IPS-15b (cell line): ENCODE results near the gene LRIG2.
"Not testable (repeated sequence)": the region's sequence is repeated elsewhere in the genome, so short reads cannot be mapped to it uniquely, and the experiment has no call there.

ENCODE experiments used
- H3K27me3 ChIP-seq: one replicate; pipeline ENCODE4 v1.6.1; 2013; ENCODE audit warnings: low read length; ENCODE audit not compliant: control insufficient read depth, insufficient read depth
- H3K36me3 ChIP-seq: one replicate; pipeline ENCODE4 v1.6.1; 2013; ENCODE audit warnings: low read length; ENCODE audit not compliant: control insufficient read depth, insufficient read depth
- H3K4me1 ChIP-seq: one replicate; pipeline ENCODE4 v1.6.1; 2013; ENCODE audit warnings: mild to moderate bottlenecking, low read length; ENCODE audit not compliant: control insufficient read depth, insufficient read depth
- H3K4me3 ChIP-seq: one replicate; pipeline ENCODE4 v1.5.1; 2013; ENCODE audit warnings: low read depth, low read length
- H3K9ac ChIP-seq: one replicate; pipeline ENCODE4 v1.6.1; 2013; ENCODE audit warnings: low read depth, mild to moderate bottlenecking, low read length
- H3K9me3 ChIP-seq: one replicate; pipeline ENCODE4 v1.6.1; 2013; ENCODE audit warnings: mild to moderate bottlenecking, low read length; ENCODE audit not compliant: control insufficient read depth, insufficient read depth

LRIG2 gene

DNA sequence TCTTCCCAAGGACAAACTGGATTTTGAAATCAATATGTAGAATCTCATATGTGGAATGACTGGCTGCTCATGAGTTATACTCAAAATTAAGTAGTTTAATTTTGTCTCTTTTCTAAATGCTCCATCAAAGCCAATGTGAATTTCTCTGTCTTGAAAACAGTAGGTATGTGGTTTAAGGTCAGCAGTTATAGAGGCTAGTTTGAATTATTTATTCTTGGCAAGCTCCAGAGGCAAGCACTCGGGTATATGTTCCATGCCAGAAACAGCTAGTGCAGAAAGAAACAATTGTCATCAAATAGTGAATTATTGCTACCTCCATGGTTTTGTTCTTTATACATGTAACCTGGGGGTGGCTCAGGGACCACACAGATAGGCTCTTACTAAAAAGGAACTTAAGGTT is 63.5 kb downstream of the LRIG2 start:
- Histone ChIP-seq H3K27me3 (no peaks in the 10 kb centered on the region), H3K4me1 (peaks cover 4% of the 10 kb centered on the region), H3K36me3 (no peaks in the 10 kb centered on the region), H3K4me3 (no peak overlapping the region), H3K9ac (no peak overlapping the region), H3K9me3 (no peaks in the 10 kb centered on the region)

DNA sequence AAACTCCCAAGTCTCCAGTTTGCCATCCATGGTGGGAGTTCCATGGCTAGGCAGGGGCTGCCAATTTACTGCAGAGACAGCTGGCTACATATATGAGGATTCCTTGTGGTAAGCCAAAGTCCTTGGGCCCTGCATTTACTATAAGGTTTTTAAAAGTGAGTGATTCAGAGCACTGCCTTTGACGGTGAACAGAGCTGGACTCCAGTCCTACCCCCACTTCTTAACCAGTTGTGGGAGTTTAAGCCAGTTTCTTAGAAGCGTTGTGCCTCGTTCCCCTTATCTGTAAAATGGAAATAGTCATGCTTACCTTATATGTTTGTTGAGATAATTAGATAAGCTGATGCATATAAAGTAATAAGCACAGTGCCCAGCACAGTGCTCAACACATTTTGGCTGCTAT is 64.6 kb downstream of the LRIG2 start:
- Histone ChIP-seq H3K4me3 (no peak overlapping the region), H3K27me3 (no peaks in the 10 kb centered on the region), H3K9me3 (no peaks in the 10 kb centered on the region), H3K4me1 (peaks cover 4% of the 10 kb centered on the region), H3K9ac (no peak overlapping the region), H3K36me3 (no peaks in the 10 kb centered on the region)

DNA sequence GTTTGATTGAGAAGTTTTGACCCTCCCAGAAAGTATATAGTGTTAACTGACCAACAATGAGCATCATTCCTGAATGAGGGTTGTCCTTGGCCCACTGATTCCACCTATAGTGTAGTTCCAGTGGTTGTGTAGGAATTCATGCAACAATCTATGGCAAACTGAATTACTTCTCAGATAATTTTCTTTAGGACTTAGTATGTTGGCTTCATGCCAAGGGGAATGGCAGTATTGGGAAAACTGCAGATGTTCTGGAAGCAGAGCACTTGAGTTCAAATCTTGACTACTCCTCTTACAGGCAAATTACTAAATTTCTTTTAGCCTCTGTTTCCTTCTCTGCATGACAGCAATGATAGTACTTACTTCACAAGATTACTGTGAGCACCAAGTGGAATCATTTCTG is 65.8 kb downstream of the LRIG2 start:
- Histone ChIP-seq H3K4me3 (no peak overlapping the region), H3K36me3 (no peaks in the 10 kb centered on the region), H3K9me3 (no peaks in the 10 kb centered on the region), H3K9ac (no peak overlapping the region), H3K4me1 (peaks cover 4% of the 10 kb centered on the region), H3K27me3 (no peaks in the 10 kb centered on the region)

DNA sequence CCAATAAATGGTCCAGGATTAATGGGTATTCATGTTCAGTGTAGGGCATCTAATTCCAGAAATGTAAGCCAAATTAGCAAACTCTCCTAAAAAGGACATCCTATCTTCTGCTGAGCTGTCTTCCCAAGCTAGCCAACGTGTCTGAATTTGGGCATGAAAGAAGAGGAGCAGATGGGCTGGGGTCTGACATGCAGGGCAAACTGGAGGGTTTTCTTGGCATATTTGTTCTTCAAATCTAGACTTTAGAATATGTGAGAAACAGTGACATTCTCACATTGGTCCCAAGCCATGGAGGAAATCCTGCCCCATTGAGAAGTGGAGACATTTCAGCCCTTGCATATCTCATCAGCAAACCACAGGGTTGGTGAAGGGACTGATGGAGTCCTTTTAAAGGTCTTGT is 67.2 kb downstream of the LRIG2 start:
- Histone ChIP-seq H3K4me3 (no peak overlapping the region), H3K9me3 (no peaks in the 10 kb centered on the region), H3K4me1 (peaks cover 4% of the 10 kb centered on the region), H3K27me3 (no peaks in the 10 kb centered on the region), H3K9ac (no peak overlapping the region), H3K36me3 (no peaks in the 10 kb centered on the region)

DNA sequence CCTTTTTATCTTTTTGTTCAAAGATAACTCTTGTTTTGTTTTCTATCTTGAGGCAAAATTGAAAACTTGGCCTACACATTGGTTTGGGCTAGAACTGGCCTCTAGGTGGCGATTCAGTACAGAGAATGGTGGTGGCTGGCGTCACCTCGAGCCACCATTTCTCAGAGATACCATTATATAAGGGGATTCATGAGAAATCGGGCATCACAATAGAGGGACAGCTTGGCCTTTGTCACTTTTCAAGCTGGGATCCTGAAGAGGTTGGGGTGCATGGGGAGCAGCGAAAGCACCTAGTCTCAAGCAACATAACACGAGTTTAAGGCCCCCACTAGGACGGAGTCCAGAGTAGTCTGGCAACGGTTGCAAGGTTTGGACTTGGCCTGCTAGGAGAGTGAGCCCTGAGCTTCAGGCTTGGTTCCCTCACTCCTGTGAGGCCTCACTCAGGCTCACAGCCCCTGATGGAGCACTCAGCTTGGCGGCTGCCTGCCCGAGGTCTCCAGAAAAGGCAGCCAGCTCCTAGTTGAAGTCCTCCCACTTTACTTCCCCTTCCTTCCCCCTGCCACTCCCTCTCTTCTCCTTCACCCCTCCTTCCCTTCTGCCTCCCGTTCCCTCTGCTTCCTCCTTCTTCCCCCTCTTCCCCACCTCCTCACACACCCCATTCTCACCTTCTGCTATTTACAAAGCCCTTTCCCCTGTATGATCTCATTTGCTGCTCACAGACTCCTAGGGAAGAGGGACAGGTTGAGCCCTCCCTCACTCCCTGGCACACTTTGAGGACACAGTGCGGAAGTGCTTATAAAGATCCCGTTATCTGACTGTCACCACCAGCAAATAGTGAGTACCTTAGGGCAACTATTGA is 67.8 kb downstream of the LRIG2 start:
- no peak overlapping the region for H3K9ac ChIP-seq
- H3K4me1 ChIP-seq = peaks cover 4% of the 10 kb centered on the region

DNA sequence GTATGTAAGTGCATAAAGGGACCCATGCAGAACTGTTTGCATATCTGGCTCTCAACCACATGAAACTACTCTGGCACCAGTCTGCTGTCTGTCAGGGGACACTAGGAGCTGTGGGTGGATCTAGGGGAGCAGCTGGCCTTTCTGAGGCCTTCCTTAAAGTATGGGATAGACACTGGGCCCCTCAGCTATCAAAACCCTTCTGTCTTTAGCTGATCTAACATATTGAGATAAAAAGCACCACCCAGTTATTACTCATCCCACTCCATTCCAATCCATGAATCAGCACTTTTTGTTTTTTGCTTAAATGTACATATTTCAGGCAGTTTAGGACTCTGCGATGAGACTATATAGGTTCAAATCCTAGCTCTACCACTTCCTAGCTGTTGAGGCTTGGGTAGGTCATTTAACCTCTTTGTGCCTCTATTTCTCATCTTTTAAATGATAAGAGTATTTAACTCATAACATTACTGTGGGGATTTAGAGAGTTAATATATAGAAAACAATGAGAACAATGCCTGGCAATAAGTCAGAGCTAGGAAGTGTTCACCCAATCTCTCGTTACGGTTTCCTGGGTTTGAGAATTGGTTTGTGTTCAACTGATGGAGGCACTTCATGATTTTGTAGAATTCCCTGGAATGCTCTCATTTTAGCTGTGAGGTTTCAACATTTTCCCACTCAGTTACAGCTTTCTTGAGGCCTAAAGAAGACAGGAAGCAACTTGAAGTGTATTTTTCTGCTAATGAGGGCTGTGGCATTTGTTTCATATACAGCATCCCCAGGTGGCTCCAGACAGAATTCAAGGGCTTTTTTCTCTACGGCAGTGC is 68.9 kb downstream of the LRIG2 start:
- no peak overlapping the region for H3K9ac ChIP-seq
- H3K4me1 ChIP-seq = peaks cover 4% of the 10 kb centered on the region
- no peaks in the 10 kb centered on the region for H3K9me3 ChIP-seq
- no peaks in the 10 kb centered on the region for H3K36me3 ChIP-seq
- no peak overlapping the region for H3K4me3 ChIP-seq
- no peaks in the 10 kb centered on the region for H3K27me3 ChIP-seq

More for the DNA sequence above, 67.8 kb downstream of the LRIG2 start:
- H3K4me3 ChIP-seq = no peak overlapping the region
- H3K9me3 ChIP-seq = no peaks in the 10 kb centered on the region
- no peaks in the 10 kb centered on the region for H3K27me3 ChIP-seq
- H3K36me3 ChIP-seq = no peaks in the 10 kb centered on the region

DNA sequence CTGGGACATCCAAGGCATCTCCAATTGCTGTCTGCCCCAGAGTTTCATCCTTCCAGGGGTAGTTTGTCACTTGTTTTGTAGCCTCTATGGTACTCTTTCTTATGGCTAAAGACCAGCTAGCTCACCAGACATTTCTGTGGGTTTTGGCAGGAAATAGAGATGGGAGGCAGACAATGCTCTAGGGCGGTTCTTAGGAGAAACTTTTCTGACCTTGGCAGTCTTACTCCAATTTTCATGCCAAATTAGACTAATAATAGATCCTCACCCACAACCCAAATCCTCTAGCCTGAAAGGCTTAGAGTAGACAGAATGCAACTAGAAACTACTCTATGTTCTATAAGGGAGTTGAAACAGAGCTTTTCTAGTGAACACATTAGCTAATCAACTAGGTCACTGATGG is 69.8 kb downstream of the LRIG2 start:
- no peaks in the 10 kb centered on the region for H3K36me3 ChIP-seq
- no peak overlapping the region for H3K4me3 ChIP-seq
- no peaks in the 10 kb centered on the region for H3K9me3 ChIP-seq
- no peaks in the 10 kb centered on the region for H3K27me3 ChIP-seq
- no peak overlapping the region for H3K9ac ChIP-seq
- H3K4me1 ChIP-seq = peaks cover 4% of the 10 kb centered on the region

DNA sequence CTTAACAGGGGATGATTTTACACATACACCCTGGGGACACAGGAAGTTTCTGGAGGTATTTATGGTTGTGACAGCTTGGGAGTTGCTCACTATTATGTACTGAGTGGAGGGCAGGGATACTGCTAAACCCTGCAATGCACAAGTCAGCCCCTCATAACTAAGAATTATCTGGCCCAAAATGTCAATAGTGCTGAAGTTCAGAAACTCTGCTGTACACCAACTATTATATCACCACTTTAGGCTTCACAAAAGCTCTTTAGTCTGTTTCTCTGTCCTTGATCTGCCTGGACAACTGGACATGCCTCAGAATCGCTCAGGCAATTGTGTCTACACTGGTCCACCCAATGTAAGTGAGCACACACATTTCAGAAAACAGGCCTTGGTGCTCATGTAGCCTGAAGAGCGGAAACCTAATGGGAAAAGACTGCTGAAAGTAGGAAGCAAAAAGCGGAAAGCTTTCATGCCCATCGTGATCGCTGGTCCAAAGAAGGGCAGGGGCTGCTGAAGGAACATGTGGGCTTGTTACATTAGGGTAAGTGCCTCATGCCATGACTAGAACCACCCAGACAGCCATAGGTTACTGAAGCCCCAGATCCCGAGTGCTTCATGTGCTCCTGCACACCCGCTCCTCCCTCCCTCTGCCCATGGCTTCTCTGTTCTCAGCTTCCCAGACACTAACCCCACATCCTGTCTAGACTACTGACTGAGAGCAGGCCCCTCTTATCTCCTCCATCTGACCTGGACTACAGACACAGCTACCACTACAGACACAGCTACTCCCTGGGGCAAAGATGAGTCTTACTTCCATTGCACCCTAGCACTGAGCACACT is 73.5 kb downstream of the LRIG2 start:
- Histone ChIP-seq H3K4me1 (no peaks in the 10 kb centered on the region), H3K27me3 (no peaks in the 10 kb centered on the region), H3K4me3 (no peak overlapping the region), H3K36me3 (no peaks in the 10 kb centered on the region), H3K9ac (no peak overlapping the region), H3K9me3 (no peaks in the 10 kb centered on the region)

DNA sequence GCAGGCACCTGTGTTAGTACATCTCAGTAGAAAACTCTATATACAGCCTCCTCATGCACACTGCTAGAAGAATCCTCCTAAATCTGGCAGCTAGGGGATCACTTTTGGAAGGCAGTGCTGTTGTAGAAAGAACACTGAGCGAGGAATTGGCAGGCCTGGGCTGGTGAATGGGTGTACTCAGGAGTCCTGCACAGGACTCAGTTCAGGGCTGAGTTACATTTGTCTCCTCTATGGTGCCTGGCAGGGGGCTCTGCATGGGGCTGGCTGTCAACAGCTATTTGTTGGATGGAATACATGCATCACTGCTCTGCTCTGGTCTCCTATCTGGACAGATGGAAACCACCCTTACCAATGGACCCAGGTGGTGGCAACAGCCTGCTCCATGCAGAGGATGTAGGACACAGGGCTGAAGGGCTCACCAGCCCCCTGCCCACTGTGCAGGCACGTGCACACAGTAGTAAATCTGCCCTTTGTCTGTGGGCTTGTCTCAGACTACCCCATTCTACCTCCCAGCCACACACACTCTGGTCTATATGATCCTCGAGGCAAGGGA is 74.2 kb downstream of the LRIG2 start:
- no peak overlapping the region for H3K4me3 ChIP-seq
- H3K4me1 ChIP-seq = no peaks in the 10 kb centered on the region
- H3K9ac ChIP-seq = no peak overlapping the region

DNA sequence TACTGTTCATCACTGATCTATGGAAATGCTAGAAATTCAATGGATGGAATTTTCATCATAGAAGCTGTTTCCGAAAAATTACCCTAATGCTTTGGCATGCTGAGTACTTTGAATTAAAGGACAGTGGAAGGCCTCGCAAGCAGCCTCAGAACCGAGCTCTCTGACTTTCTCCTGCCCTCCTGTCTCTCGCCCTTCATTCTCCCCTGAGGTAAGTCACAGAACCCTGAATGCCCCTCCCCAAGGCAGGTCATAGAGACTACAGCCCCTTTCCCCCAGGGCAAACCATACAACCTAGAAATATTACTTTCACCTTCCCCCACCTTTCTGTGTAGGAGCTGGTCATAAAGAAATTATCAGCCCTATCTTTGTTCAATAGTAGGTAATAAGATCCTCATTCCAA is 74.8 kb downstream of the LRIG2 start:
- Histone ChIP-seq H3K4me1 (no peaks in the 10 kb centered on the region), H3K36me3 (no peaks in the 10 kb centered on the region), H3K9ac (no peak overlapping the region), H3K9me3 (no peaks in the 10 kb centered on the region), H3K4me3 (no peak overlapping the region), H3K27me3 (no peaks in the 10 kb centered on the region)

More for the DNA sequence above, 74.2 kb downstream of the LRIG2 start:
- no peaks in the 10 kb centered on the region for H3K27me3 ChIP-seq
- H3K9me3 ChIP-seq = no peaks in the 10 kb centered on the region
- H3K36me3 ChIP-seq = no peaks in the 10 kb centered on the region

DNA sequence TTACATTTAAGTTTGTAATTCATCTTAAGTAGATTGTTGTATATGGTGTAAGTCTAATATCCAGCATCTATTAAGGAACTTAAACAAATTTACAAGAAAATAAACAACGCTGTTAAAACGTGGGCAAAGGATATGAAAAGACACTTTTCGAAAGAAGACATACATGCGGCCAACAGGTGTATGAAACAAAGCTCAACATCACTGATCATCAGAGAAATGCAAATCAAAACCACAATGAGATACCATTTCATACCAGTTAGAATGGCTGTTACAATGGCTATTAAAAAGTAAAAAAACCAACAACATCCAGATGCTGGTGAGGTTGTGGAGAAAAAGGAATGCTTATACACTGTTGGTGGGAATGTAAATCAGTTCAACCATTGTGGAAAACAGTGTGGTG is 77.5 kb downstream of the LRIG2 start:
- H3K4me1 ChIP-seq, H3K27me3 ChIP-seq, H3K9me3 ChIP-seq, H3K9ac ChIP-seq, H3K4me3 ChIP-seq, H3K36me3 ChIP-seq: not testable (repeated sequence)
